Stimulated activated naive B cell treated with anti-CD40 and anti-IgM and Interleukin-4, amounts not matched to agents 10 μg/mL and 1 μg/mL and 100 μg/mL, for 72 hours (primary cell): ENCODE results near the gene SEPTIN12.
A peak's percentile ranks its signal among the peaks of the same experiment; 100 is the strongest.

Source experiments
- ATAC-seq, 2 donors: fragments of 150-1000 bp; cut with Tn5 transposase; replicated peaks; 2 replicates each; pipeline ENCODE4 v1.10.0; 2021; ENCODE audit warnings: moderate library complexity in 1 of 2
- DNase-seq: peaks from one replicate; pipeline ENCODE4 v3.0.0; 2021
- H3K27ac Mint-ChIP-seq: one replicate; pipeline ENCODE4 v1.8.0; 2022; ENCODE audit warnings: mild to moderate bottlenecking, mixed read lengths
- H3K27me3 Mint-ChIP-seq, 2 donors: one replicate each; pipeline ENCODE4 v1.8.0; 2022; ENCODE audit warnings: mixed read lengths in 2 of 2
- H3K36me3 Mint-ChIP-seq, 2 donors: one replicate each; pipeline ENCODE4 v1.8.0; 2022; ENCODE audit warnings: mixed read lengths in 2 of 2, mild to moderate bottlenecking in 1 of 2
- H3K4me1 Mint-ChIP-seq, 2 donors: one replicate each; pipeline ENCODE4 v1.8.0; 2022; ENCODE audit warnings: mixed read lengths in 2 of 2, mild to moderate bottlenecking in 1 of 2
- H3K4me3 Mint-ChIP-seq, 2 donors: one replicate each; pipeline ENCODE4 v1.8.0; 2022; ENCODE audit warnings: mild to moderate bottlenecking in 2 of 2, mixed read lengths in 2 of 2, moderate library complexity in 1 of 2
- H3K9me3 Mint-ChIP-seq, 2 donors: one replicate each; pipeline ENCODE4 v1.8.0; 2022; ENCODE audit warnings: mixed read lengths in 2 of 2, mild to moderate bottlenecking in 1 of 2

SEPTIN12 gene

DNA sequence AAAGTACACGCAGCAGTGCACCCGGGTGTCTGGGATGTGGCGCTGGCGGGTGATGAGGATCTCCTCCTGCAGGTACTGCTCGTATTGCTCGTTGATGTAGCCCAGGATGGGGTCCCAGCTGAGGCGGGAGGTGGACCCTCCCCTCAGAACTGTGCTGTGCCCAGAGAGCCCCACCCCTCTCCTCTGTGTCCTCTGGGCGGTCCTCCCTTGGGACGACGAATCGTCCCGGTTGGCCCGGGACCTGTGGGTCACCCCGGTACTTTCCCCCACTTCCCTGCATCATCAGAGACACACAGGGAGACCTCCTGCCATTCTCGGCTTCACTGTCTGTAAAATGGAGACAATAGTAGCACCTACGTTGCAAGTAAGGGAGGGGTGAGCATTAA, 4.2 kb downstream of the SEPTIN12 start:
- Mint-ChIP-seq H3K27me3 (no peaks in the 10 kb centered on the region), H3K36me3 (no peaks in the 10 kb centered on the region), H3K27ac (no peak overlapping the region), H3K9me3 (no peaks in the 10 kb centered on the region), H3K4me1 (peaks cover 5 to 11% of the 10 kb centered on the region in 2 donors), H3K4me3 (no peak overlapping the region)
- no peak for DNase-seq
- no peak for ATAC-seq

DNA sequence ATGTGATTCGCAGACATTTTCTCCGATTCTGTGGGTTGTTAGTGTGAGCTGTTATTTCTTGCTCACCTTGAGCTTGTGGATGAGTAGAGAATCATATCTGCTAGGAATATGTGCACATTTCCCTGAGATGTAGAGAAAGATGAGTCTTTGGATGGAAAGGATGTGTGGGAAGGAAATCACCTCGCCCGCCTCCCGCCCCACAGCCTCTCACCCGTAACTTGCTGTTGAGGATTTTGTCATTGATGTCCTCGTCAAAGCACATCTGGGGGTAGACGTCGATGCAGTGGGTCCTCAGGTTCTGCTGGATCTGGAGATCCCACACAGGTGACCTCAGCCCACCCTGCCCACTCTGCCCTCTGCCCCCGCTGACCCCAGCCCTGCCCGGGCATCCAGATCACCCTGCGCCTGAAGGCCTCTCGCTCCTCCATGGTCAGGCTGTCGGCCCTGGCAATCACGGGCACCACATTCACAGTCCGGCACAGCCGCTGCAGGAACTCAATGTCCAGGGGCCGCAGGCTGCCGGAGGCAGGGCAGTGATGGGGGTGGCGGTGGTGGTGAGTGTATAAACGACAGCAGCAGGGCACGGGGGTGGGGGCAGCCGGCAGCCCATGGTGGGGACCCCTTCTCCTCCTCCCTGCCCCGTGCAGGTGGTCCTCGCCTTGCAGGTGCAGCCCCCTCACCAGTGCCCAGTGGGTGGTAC, 4.7 kb downstream of the SEPTIN12 start:
- DNase-seq (no peak), ATAC-seq (no peak)
- H3K36me3 Mint-ChIP-seq: no peaks in the 10 kb centered on the region
- no peaks in the 10 kb centered on the region for H3K9me3 Mint-ChIP-seq
- H3K4me3 Mint-ChIP-seq: no peak overlapping the region
- H3K4me1 Mint-ChIP-seq: peaks cover 5 to 11% of the 10 kb centered on the region in 2 donors
- no peak overlapping the region for H3K27ac Mint-ChIP-seq
- no peaks in the 10 kb centered on the region for H3K27me3 Mint-ChIP-seq

DNA sequence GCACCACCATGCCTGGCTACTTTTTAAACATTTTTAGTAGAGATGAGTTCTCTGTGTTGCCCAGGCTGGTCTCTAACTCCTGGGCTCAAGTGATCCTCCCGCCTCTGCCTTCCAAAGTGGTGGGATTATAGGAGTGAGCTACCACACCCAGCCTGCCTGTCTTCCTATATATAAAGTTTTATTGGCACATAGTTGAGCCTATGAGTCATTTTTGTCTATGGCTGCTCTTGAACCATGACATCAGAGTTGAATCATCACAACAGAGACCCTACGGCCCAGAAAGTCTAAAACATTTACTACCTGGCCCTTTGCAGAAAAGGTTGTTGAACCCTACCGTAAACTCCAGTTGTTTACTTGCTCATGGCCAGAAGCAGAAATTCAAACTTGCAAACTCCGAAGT, 7.9 kb downstream of the SEPTIN12 start:
- Mint-ChIP-seq H3K4me3 (no peak overlapping the region), H3K27ac (no peak overlapping the region), H3K36me3 (no peaks in the 10 kb centered on the region), H3K27me3 (peaks cover 0 to 4% of the 10 kb centered on the region in 2 donors), H3K9me3 (no peaks in the 10 kb centered on the region), H3K4me1 (peaks cover 5 to 11% of the 10 kb centered on the region in 2 donors)
- DNase-seq (no peak), ATAC-seq (no peak)

DNA sequence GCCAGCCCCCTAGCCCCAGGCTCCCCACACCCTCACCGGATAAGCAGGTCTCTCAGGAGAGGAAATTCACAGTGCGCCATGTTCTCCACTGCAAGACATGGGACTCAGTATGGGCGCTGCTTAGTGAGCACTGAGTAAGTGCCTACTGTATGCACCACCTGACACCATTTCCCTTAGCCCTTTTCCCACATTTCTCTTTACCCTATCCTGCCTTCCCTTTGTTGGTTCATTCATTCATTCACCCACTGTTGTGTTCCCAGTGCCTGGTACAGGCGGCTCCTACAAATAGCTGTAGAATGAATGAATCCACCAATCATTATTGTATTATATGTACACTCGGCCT, 10.1 kb downstream of the SEPTIN12 start:
- Mint-ChIP-seq H3K27me3 (peaks cover 0 to 4% of the 10 kb centered on the region in 2 donors), H3K27ac (no peak overlapping the region), H3K36me3 (no peaks in the 10 kb centered on the region), H3K4me1 (peaks cover 5 to 11% of the 10 kb centered on the region in 2 donors), H3K4me3 (no peak overlapping the region), H3K9me3 (no peaks in the 10 kb centered on the region)
- ATAC-seq (no peak), DNase-seq (no peak)

DNA sequence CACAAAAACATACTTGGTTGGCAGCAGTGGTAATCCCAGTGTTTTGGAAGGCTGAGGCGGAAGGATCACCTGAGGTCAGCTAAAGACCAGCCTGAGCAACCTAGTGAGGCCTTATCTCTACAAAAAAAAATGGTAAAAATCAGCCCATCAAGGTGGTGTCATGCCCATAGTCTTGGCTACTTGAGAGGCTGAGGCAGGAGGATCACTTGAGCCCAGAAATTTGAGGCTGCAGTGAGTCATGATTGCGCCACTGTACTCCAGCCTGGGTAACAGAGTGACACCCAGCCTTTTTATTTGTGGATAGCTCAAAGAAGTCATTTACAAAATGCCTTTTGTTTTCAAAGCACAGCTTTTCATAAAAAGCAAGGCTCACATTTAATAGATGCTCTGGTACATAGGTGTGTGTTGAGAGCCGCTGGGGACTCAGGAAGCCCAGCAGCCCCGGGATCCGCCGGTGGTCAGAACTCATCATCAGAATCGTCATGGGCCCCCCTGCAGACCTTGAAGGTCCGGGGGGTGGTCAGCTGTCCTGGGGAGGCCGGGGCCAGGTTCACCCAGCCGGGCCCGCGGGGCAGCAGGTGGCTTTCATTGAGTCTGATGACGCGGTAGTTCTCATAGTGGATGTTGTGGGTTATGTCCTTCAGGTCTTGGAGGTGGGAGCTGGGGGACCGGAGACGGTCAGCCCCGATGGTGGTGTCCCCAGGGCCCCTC, 10.7 kb downstream of the SEPTIN12 start:
- H3K27ac Mint-ChIP-seq: no peak overlapping the region
- ATAC-seq (no peak), DNase-seq (no peak)
- no peaks in the 10 kb centered on the region for H3K9me3 Mint-ChIP-seq
- H3K4me3 Mint-ChIP-seq: no peak overlapping the region
- H3K27me3 Mint-ChIP-seq: peaks cover 0 to 4% of the 10 kb centered on the region in 2 donors
- peaks cover 4 to 6% of the 10 kb centered on the region in 2 donors for H3K4me1 Mint-ChIP-seq
- H3K36me3 Mint-ChIP-seq: no peaks in the 10 kb centered on the region

DNA sequence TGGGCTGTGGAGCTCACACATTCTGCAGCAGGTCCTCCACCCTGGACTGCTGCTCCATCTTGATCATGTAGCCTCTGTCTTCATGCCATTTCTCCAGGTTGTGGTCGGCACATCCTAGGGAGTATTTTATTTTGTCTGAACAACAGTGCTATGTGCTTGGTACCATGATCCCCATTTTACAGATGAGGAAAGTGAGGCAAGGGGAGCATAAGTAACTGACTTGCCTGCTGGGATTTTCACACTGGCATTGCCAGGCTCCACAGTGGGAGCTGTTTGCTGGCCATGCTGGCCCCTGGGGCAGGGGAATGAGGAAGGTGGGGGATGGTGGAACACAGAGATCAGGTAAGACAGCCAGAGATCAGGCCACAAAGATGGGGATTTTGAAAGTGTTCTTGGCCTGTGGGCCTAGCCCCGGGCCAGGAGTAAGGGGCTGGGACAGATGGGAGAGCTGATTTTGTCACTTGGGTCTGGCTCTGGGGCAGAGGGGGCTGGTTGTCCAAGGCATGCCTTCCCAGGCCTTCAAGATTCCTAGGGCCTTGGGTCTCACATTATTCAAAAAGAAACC, 11.9 kb downstream of the SEPTIN12 start:
- Mint-ChIP-seq H3K27me3 (peaks cover 0 to 4% of the 10 kb centered on the region in 2 donors), H3K36me3 (no peaks in the 10 kb centered on the region), H3K4me1 (peaks cover 0 to 2% of the 10 kb centered on the region in 2 donors), H3K27ac (no peak overlapping the region), H3K9me3 (no peaks in the 10 kb centered on the region), H3K4me3 (no peak overlapping the region)
- ATAC-seq (no peak), DNase-seq (no peak)

DNA sequence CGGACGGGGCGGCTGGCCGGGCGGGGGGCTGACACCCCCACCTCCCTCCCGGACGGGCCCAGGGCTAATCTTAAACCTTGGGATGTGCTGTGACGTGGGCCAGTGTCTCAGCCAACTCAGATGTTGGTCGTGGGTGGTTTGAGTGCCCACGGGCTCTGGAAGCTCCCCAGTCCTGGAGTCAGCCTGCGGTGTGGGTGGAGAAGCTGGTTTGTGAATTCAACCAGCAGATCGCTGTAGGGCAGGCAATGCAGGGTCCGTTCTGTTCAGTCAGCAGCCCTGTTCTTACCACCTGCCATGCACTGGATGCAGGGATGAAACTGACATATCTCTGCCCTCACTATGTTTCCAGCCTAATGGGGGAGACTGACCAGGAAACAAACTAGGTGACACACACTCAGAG, 13.1 kb downstream of the SEPTIN12 start:
- H3K4me1 Mint-ChIP-seq: peaks cover 0 to 2% of the 10 kb centered on the region in 2 donors
- H3K27me3 Mint-ChIP-seq: peaks cover 0 to 4% of the 10 kb centered on the region in 2 donors
- no peaks in the 10 kb centered on the region for H3K36me3 Mint-ChIP-seq
- DNase-seq: no peak
- no peak for ATAC-seq
- H3K9me3 Mint-ChIP-seq: no peaks in the 10 kb centered on the region
- H3K27ac Mint-ChIP-seq: no peak overlapping the region
- no peak overlapping the region for H3K4me3 Mint-ChIP-seq

DNA sequence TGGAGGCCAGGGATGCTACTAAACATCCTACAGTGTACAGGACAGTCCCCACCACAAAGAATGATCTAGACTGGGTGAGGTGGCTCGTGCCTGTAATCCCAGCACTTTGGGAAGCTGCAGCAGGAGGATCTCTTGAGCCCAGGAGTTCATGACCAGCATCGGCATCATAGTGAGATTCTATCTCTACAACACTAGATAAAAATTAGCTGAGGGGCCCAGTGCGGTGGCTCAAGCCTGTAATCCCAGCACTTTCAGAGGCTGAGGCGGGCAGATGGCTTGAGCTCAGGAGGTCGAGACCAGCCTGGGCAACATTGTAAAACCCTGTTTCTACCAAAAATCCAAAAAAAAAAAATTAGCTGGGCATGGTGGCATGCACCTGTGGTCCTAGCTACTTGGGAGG, 15.8 kb downstream of the SEPTIN12 start:
- H3K27me3 Mint-ChIP-seq: peaks cover 0 to 4% of the 10 kb centered on the region in 2 donors
- ATAC-seq: no peak

DNA sequence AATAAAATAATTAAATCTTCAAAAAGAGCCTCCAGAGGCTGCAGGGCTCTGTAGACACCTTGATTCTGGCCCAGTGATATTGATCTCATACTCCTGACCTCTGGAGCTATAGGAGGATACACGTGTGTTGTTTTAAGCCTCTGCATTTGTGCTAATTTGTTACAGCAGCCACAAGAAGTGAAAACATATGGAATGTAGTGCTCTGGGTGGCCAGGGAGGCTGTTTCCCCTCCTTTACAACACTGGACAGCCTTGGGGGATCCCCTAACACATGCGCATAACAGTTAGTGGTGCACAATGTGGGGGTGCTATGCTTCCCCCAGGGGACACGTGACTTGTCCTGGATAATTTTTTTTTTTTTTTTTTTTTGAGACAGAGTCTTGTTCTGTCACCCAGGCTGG, 16.5 kb downstream of the SEPTIN12 start:
- no peaks in the 10 kb centered on the region for H3K36me3 Mint-ChIP-seq
- no peak overlapping the region for H3K4me3 Mint-ChIP-seq
- DNase-seq (no peak), ATAC-seq (no peak)
- H3K4me1 Mint-ChIP-seq: peaks cover 17 to 18% of the 10 kb centered on the region in 2 donors
- peaks cover 0 to 4% of the 10 kb centered on the region in 2 donors for H3K27me3 Mint-ChIP-seq
- H3K9me3 Mint-ChIP-seq: no peaks in the 10 kb centered on the region
- no peak overlapping the region for H3K27ac Mint-ChIP-seq

More for the DNA sequence above, 15.8 kb downstream of the SEPTIN12 start:
- H3K4me3 Mint-ChIP-seq: no peak overlapping the region
- no peak overlapping the region for H3K27ac Mint-ChIP-seq
- peaks cover 13 to 15% of the 10 kb centered on the region in 2 donors for H3K4me1 Mint-ChIP-seq
- DNase-seq: no peak
- H3K9me3 Mint-ChIP-seq: no peaks in the 10 kb centered on the region
- no peaks in the 10 kb centered on the region for H3K36me3 Mint-ChIP-seq

DNA sequence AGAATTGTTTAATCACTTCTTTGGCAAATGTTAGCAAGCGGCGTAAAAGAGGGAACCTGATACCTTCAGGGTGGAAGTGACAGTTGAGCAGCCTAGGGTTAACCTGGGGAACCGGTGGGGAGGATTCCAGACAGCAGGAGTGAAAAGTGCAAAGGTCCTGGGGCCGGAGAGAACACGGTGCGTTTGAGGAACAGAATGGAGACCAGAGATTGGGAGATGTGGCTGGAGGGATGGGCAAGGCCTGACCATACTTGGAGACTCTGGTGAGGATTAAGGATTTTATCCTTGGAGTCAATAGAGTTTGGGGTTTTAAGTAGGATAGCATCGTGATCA, 18.9 kb downstream of the SEPTIN12 start:
- H3K9me3 Mint-ChIP-seq: no peaks in the 10 kb centered on the region
- ATAC-seq (no peak), DNase-seq (no peak)
- H3K36me3 Mint-ChIP-seq: no peaks in the 10 kb centered on the region
- H3K27me3 Mint-ChIP-seq: no peaks in the 10 kb centered on the region
- H3K4me3 Mint-ChIP-seq: peak overlapping the region in 1 of 2 donors; percentile 96
- no peak overlapping the region for H3K27ac Mint-ChIP-seq
- peaks cover 27 to 30% of the 10 kb centered on the region in 2 donors for H3K4me1 Mint-ChIP-seq

DNA sequence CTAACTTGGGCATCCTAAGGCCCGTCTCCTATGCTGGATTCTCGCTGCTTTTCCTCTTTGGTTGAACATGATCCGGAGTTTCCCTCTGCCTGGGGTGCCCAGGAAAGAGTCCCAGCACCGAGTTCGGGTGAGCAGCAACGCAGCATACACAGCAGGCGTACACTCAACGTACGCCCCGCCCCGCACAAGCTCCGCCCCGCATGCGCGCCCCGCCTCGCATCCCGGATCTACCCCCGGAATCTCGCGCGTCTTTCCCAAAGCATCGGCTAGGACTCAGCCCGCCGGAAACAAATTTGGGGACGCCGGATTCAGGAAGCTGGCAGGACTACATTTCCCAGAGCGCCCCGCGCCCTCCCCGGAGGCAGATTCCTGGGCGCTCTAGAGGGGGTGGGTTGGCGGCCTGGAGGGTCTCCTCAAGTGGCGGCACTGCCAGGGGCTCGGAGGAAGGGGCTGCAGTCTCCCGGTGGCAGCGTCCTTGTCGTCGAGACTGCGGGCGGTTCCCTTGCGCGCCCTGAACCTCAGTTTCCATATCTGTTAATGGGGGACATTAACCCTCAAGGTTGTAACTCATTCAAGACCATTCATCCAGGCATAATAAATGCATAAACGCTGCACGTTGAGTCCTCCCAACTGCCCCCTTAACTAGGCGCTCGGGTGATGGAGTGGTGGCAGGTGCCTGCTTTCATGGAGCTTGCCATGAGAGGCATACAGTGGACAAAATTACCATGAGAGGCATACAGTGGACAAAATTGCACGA, 19.4 kb downstream of the SEPTIN12 start:
- peak; percentile 79 to 80 for ATAC-seq
- peak overlapping the region; percentile 93 to 96 for H3K4me3 Mint-ChIP-seq
- no peaks in the 10 kb centered on the region for H3K27me3 Mint-ChIP-seq
- peaks cover 27 to 33% of the 10 kb centered on the region in 2 donors for H3K4me1 Mint-ChIP-seq
- H3K27ac Mint-ChIP-seq: peak overlapping the region; percentile 96
- peaks cover 0 to 3% of the 10 kb centered on the region in 2 donors for H3K36me3 Mint-ChIP-seq
- no peaks in the 10 kb centered on the region for H3K9me3 Mint-ChIP-seq
- DNase-seq: peak; percentile 93

DNA sequence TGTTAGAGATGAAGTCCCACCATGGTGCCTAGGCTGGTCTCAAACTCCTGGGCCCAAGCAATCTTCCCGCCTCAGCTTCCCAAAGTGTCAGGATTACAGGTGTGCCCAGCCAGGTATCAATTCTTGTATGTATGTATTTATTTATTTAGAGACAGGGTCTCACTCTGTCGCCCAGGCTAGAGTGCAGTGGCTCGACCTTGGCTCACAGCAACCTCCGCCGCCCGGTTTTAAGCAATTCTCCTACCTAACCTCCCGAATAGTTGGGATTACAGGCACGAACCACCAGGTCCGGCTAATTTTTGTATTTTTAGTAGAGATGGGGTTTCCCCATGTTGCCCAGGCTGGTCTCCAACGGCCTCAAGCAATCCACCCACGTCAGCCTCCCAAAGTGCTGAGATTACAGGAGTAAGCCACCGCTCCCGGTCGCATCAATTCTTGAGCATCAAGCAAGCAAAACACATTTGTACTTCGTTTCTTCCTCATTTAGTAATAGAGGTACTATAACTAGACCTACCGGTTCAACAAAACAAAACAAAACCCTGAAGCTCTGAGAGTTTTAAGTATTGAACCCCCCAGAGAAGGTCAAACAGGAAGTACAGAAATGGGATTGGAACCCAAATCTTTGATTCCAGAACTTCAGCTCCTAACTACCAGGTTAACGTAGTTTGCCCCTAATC, 20.1 kb downstream of the SEPTIN12 start:
- Mint-ChIP-seq H3K27ac (peak overlapping the region; percentile 96), H3K36me3 (peaks cover 0 to 8% of the 10 kb centered on the region in 2 donors), H3K27me3 (no peaks in the 10 kb centered on the region), H3K4me1 (peaks cover 27 to 35% of the 10 kb centered on the region in 2 donors), H3K9me3 (no peaks in the 10 kb centered on the region), H3K4me3 (peak overlapping the region; percentile 93 to 96)
- DNase-seq (peak; percentile 9), ATAC-seq (peak; percentile 9 to 10)

DNA sequence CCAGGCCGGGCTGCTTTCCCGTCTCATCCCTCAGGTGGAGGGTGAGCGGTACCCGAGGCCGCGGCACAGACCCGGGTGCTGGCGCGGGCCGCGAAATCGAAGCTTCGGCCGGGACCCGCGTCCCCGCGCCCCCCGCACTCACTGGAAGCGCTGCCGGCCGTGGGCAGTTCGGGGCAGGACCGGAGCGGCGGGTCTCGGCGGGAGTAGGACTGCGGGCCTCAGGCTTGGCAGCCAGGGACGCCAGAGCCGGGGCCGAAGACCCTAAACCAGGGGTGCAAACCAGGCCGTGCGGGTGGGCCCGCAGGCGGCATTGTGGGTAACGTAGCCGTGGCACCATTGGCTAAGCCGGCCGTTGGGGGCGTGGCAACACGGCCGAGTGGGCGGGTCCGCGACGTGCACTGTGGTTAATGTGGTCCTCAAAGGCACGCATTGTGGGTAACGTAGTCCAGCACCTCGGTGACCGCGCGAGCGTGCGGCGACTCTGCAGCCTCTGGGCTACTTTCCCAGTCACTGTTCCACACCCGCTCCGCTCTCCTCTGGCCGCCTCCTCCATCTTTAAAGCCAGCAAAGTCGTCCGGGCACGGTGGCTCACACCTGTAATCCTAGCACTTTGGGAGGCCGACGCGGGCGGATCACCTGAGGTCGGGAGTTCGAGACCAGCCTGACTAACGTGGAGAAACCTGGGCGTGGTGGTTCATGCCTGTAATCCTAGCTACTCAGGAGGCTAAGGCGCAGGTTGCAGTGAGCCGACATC, 21.1 kb downstream of the SEPTIN12 start, which contains the start of gene ZNF500:
Gene ZNF500 (minus strand): TSS at position 288 of the 754 bp plus-strand sequence. CDS start 1,184 bp downstream, outside the sequence.
- Mint-ChIP-seq H3K4me3 (peak within 1 kb of the TSS; percentile 93 to 96), H3K36me3 (peaks cover 8 to 16% of the 10 kb centered on the region in 2 donors), H3K9me3 (no peaks in the 10 kb centered on the region), H3K27me3 (no peaks in the 10 kb centered on the region), H3K4me1 (peaks cover 27 to 35% of the 10 kb centered on the region in 2 donors), H3K27ac (peak within 1 kb of the TSS; percentile 96)
- DNase-seq (peak; percentile 96), ATAC-seq (peak; percentile 90 to 92)
